COLO668 (cell line): ENCODE data around the gene MERTK.

Experiments used
- DNase-seq: peaks from one replicate; lab custom pipeline; 2025; ENCODE audit not compliant: unreplicated experiment; lab: John Stamatoyannopoulos, UW

Gene MERTK

DNA sequence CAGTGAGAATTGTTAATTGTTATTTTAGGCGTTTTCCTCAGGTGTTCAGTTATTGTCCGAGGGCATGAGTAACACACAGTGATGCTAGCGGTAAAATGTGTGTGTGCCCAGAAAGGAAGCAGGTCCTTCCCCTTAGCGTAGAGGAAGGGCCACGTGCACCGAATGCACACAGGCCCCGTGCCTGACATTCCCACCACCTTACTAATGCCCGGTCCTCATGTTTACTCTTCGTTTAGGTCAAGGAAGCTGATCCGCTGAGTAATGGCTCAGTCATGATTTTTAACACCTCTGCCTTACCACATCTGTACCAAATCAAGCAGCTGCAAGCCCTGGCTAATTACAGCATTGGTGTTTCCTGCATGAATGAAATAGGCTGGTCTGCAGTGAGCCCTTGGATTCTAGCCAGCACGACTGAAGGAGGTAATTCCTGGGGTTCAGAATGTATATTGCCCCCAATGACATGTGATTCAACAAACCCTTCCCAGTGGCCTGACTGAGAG lies 76.7 kb downstream of the MERTK start:
- DNase-seq: peak; percentile 21

DNA sequence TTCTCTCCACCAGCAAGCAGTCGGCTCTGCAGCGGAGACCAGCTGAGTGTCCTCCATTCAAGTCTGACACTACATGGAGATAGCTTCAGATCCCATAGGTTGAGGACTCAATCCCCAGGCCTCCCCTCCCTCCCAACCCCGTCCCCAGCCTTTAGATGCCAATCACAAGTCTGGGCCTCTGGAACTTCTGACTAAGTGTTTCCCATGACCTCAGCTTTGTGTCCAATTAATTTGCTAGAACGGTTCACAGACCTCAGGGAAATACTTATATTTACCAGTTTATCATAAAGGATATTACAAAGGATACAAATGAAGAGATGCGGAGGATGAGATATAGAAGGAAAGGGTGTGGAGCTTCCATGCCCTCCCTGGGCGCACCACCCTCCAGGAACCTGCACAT lies 77.4 kb downstream of the MERTK start:
- no peak for DNase-seq

GRCh38 chr2:111977240-111977639 lies 78.8 kb downstream of the MERTK start:
- no peak for DNase-seq

DNA sequence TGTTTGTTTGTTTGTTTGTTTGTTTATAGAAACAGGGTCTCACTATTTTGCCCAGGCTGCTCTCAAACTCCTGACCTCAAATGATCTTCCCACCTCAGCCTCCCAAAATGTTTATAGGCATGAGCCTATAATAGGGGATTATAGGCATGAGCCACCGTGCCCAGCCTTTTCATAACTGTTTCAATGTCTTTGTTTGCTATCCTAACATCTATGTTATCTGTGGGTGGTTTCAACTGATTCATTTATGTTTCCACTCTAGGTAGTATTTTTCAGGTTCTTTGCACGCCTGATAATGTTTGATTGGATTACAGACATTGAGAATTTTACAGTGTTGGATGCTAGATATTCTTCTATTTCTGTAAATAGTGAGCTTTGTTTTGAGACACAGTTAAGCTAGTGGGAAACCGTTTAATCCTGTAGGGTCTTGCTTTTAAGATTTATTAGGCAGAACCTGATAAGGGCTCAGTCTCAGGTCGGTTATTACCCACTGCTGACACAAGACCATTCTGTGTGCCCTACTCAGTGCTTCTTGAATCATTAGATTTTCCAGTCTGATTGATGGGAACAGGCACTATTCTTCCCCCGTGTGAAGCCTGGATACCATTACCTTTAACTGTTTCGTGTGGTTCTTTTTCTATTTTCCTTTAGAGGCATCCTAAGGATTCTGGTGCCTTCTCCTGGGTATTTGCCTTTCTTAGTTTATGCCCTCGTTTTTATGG lies 80.2 kb downstream of the MERTK start:
- DNase-seq: no peak

DNA sequence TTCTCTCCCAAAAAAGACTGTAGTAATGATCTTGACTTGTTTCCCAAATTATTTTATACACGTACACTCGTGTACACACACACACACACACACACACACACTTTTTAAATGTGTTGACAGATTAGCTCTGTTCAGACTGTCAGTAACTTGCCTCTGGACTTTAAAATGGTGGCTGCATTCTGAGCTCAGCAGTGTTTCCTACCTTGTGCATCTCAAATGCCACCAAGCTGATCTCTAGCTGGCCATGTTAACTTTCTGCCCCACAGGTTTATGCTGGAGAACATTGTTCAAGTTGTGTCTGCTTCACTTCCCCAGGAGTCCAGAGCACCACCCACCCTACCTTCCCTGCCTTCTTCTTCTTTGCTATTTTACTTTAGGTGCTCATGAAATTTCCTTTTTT lies 83.3 kb downstream of the MERTK start:
- no peak for DNase-seq

DNA sequence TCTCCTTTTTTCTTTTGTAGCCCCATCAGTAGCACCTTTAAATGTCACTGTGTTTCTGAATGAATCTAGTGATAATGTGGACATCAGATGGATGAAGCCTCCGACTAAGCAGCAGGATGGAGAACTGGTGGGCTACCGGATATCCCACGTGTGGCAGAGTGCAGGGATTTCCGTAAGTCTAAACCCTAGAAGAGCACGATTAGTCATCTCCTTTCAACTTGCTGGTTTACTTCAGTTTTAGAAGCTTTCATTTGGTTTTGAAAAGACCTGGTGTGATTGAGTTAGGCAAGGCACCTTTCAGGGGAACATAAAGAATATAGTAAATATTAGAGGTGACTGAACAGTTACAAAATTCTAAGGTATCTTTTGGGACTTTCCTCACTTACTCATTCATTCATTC lies 84.4 kb downstream of the MERTK start:
- no peak for DNase-seq

DNA sequence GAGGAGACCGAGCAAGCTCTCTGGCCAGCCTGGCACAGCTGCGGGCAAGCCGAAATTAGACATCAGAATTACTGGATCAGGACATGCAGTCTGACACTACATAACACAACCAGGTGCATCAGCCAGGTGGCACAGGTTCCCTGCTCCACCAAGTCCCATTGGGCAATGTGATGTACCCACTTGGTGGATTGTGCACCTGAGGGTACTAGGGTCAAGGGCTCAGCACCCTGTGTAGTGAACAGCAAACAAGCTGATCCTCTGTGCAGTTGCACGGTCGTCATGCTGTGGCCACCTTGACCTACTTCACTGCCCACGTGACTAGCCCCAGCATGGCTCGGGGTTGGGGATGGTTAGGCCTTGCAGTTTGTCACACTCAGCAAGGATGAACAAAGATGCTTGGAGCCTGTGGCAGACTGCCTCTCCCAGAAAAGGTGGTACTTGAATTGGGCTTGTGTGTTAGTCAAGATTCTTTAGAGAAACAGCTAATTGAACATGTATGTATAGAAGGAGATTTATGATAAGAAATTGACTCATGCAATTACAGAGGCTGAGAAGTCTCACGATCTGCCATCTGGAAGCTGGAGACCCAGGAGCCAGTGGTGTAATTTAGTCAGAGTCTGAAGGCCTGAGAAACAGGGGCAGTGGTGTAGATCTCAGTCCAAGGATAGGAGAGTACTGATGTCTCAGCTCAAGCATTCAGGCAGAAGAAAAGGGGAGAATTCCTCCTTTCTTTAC lies 85.2 kb downstream of the MERTK start:
- DNase-seq: no peak

DNA sequence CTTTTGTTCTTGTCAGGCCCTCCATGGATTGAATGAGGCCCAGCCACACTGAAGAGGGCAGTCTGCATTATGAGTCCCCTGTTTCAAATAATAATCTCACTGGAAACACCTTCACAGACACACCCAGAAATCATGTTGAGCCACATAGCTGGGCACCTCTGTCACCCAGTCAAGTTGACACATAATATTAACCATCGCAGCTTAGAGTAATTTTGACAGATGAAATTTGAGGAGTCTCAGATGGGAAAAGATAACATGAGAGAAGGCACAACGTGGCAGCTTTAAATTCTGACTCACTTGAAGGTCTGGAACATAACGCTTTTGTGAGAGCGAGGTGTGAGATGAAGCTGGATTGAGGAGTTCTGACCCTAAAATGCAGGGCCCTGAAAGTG lies 85.8 kb downstream of the MERTK start:
- DNase-seq: no peak

GRCh38 chr2:111985514-111985913 lies 87.1 kb downstream of the MERTK start:
- DNase-seq: no peak

DNA sequence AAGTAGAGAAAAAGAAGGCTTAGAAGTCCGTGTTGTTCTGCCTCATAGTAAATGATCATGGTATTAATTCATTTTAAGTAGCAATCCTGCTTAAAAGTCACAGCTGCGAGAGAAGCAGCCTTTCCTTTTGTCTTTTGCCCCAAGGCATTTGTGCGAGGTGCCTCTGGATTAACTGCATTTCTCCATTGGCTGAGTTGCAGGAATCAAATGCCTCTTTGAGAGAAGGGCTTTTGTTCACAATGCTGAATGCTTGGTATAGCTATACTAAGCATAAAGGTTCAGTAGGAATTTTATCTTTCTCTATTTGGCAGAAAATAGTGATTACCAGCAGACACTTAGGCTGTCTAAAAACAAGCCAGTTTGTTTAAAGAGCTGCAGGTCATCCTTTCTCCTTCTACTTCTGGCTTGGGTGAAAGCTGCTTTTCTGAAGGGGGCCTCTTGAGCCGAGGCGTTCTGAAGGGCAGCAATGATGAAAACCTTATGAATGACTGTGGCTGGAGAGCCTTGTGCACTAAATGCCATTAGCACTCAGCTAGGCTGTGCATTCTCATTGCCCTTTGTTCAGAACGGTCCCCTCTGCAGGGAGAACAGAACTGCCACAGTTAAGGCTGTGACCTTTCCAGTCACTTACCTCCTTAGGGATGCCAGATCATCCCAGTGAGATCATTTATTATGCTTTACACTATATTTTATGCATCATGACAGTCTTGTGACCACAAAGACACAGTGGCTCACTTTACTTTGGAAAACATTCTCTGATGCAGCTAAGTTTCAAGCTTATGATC lies 87.9 kb downstream of the MERTK start:
- DNase-seq: no peak

DNA sequence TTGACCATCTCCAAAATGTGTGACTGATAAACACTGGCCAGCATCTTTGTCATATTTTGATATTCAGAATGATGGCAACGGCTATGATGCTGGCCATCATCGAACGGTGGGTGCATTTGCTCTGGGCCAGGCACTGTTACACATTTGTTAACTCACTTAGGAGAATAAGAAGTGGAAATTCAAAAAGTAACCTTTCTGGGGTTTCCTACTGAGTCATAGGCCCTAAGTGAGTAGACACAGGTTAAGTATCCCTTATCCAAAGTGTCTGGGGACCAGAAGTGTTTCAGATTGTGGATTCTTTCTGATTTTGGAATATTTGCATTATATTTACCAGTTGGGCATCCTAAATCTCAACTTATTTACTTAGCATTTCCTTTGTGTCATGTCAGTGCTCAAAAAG lies 92.0 kb downstream of the MERTK start:
- no peak for DNase-seq

DNA sequence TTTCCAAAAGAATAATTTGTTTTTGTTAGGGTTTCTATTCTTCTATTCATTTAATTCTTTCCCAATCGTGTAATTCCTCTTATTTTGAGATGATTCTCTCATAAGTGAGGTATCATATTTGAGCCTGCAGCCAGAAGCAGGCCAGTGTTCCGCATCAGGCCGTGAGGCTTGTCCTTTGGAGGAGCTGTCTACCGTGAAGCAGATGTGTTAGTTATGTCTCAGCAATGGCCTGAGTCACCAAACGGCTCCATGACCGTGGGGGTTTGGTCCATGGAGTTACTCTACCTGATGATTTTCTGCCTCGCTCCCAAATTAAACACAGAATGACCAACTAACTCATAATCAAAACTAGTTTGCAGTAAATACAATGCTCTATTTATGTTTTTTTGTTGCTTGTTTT lies 92.4 kb downstream of the MERTK start:
- no peak for DNase-seq

GRCh38 chr2:111994042-111994441 lies 95.6 kb downstream of the MERTK start:
- DNase-seq: no peak

- DNase-seq: no peak
These were observed 96.7 kb downstream of the MERTK start for GRCh38 chr2:111995148-111995547.

DNA sequence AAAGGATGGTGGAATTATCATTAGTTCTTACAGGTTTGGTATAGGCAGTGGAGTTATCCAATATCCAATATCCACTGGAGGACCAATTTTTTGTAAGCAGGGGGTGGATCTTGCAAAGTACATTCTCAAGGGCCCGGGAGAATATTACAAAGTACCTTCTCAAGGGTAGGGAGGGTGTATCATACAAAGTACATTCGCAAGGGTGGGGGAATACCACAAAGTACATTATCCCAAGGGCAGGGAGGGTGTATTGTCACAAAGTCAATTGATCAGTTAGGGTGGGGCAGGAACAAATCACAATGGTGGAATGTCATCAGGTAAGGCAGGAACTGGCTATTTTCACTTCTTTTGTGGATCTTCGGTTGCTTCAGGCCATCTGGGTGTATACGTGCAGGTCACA lies 101.4 kb downstream of the MERTK start:
- no peak for DNase-seq

- no peak for DNase-seq
These were observed 102.2 kb downstream of the MERTK start for GRCh38 chr2:112000399-112001135.

- DNase-seq: no peak
These were observed 102.8 kb downstream of the MERTK start for GRCh38 chr2:112001136-112001715.

GRCh38 chr2:112001942-112002341 lies 103.5 kb downstream of the MERTK start:
- DNase-seq: no peak

- no peak for DNase-seq
These were observed 105.3 kb downstream of the MERTK start for GRCh38 chr2:112003576-112004252.

DNA sequence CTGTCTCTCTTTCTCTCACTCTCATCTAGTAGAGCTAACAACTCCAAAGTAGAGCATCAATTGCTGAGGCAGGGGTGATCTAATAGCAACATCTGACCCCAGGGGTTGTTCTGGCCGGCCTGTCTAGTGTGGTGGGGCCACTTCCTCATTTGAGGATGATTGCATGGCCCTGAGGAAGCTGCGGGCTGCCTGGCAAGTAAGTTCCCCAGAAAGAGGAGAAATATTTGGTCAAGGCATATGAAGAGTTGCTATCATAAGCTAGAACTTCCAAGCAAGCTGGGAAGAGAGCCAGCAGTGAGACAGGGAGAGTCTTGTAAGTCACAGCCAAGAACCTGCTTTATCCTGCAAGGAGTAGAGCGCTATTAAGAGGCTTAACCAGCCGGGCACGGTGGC lies 105.8 kb downstream of the MERTK start:
- no peak for DNase-seq
